A673 (cell line): Measurements from ENCODE around the gene IL22RA1. TPM values are rescaled to one million over a fixed set of nuclear protein-coding genes. Genes with fewer than 3 reads are reported as not detected.

Experiments
- BruUV-seq: library from RNA; stranded (reverse); fragments of 400-500 nt; replicated peaks from 2 replicates; lab custom pipeline; 2021; lab: Mats Ljungman, UMichigan
- CTCF ChIA-PET: fragments of 300-600 bp; sonication (Branson Sonifier 250); formaldehyde crosslinking; loops from one replicate; lab custom pipeline; 2022; ENCODE audit warnings: antibody characterized with exemption; lab: Charles Lee
- POLR2A ChIA-PET: fragments of 300-600 bp; sonication (Branson Sonifier 250); formaldehyde crosslinking; loops from one replicate; lab custom pipeline; 2022; ENCODE audit warnings: antibody characterized with exemption; ENCODE audit not compliant: low non-redundant PET; lab: Charles Lee
- DNase-seq: peaks from one replicate; pipeline ENCODE4 v3.0.0-alpha.2; 2015; ENCODE audit warnings: low spot score
- H3K27ac ChIP-seq: fragments of 200-600 bp; sonication (generic); 2 replicates; pipeline ENCODE4 v1.5.1; 2016; ENCODE audit warnings: mixed run types, low read depth, mild to moderate bottlenecking, mixed read lengths, antibody characterized with exemption, low read length; ENCODE audit not compliant: poor library complexity, severe bottlenecking
- H3K27me3 ChIP-seq: fragments of 200-600 bp; sonication (generic); replicated peaks from 2 replicates; pipeline ENCODE4 v1.6.1; 2017; ENCODE audit warnings: mixed run types, low read depth, mild to moderate bottlenecking, mixed read lengths, antibody characterized with exemption, low read length; ENCODE audit not compliant: insufficient read depth, poor library complexity
- H3K36me3 ChIP-seq: fragments of 200-600 bp; sonication (generic); 2 replicates; pipeline ENCODE4 v1.6.1; 2016; ENCODE audit warnings: mixed run types, mild to moderate bottlenecking, mixed read lengths, antibody characterized with exemption, low read length; ENCODE audit not compliant: insufficient read depth, poor library complexity, severe bottlenecking
- H3K4me1 ChIP-seq: fragments of 200-600 bp; sonication (generic); 2 replicates; pipeline ENCODE4 v1.6.1; 2017; ENCODE audit warnings: mixed run types, mild to moderate bottlenecking, mixed read lengths, antibody characterized with exemption, low read length; ENCODE audit not compliant: insufficient read depth, poor library complexity, severe bottlenecking
- H3K4me3 ChIP-seq: fragments of 200-600 bp; sonication (generic); 2 replicates; pipeline ENCODE4 v1.5.1; 2016; ENCODE audit warnings: low read depth, mixed run types, mild to moderate bottlenecking, mixed read lengths, low read length; ENCODE audit not compliant: poor library complexity, severe bottlenecking
- H3K9me3 ChIP-seq: fragments of 200-600 bp; sonication (generic); 2 replicates; pipeline ENCODE4 v1.6.1; 2016; ENCODE audit warnings: mixed run types, low read depth, mild to moderate bottlenecking, mixed read lengths, antibody characterized with exemption, low read length; ENCODE audit not compliant: poor library complexity, severe bottlenecking
- EZH2 ChIP-seq: fragments of 200-600 bp; sonication (generic); IDR thresholded peaks from 2 replicates; pipeline ENCODE4 v1.6.1; 2017; ENCODE audit warnings: borderline replicate concordance, low read depth, mild to moderate bottlenecking, mixed read lengths, antibody characterized with exemption, low read length; ENCODE audit not compliant: poor library complexity, severe bottlenecking
- intact Hi-C: fragments of 100-400 bp; cut with micrococcal nuclease; formaldehyde crosslinking; loops from one replicate; pipeline ENCODE4 v1.10.0; 2022; ENCODE audit not compliant: unreplicated experiment
- total RNA-seq: library from RNA; stranded (reverse); gene quantifications from 2 replicates; pipeline ENCODE4 v1.2.3, GENCODE V29; 2021
- TF ChIP-seq, protein P1 (sequence below): fragments of 300-800, 200-600 bp; sonication (generic); conservative IDR thresholded peaks from 2 replicates; pipeline ENCODE4 v1.5.1; 2017; ENCODE audit warnings: low read depth, mild to moderate bottlenecking, antibody characterized with exemption, low read length, moderate library complexity, mixed read lengths

The IL22RA1 gene
- total RNA-seq, 1 experiment from 2014 or later: 0.24 TPM

DNA sequence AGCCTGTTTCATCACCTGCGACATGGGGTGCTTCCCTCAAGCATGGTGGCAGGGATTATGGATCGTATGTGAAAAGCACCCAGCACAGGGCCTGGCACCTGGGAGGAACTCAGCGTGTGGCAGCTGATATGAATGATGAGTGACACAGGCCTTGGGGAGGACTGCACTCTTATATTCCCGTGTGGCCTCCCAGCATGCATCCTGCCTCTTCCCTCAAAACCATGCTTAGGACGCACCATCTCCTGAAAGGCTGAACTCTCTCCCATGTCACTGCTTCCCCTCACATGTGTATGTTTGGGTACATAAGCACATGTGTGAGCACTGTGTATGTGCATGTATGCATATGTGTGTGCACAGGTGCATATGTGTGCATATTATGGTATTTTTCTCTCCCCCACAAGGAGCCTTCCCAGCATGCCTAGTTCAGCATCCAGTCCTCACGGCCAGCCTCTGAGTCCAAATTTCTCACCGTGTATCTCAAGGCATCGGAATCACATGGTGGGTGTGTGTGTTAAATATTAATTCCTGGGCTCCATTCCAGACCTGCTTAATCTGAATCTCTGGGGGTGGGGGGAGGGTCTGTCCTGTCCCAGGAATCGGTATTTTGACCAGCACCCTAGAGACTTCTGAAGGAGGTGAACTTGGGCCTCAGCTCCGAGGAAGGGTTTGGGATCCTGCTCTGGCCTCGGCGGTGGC, 43.8 kb downstream of the IL22RA1 start:
- Histone ChIP-seq H3K9me3 (no peaks in the 10 kb centered on the region), H3K36me3 (no peaks in the 10 kb centered on the region), H3K27ac (no peak overlapping the region), H3K4me1 (peaks cover 4% of the 10 kb centered on the region), H3K27me3 (no peaks in the 10 kb centered on the region), H3K4me3 (no peak overlapping the region)
- intact Hi-C loops: no loop called here
- BruUV-seq: no TSS peak
- POLR2A ChIA-PET: no interaction called here
- no peak for DNase-seq
- CTCF ChIA-PET: no interaction called here
- no peak for TF ChIP-seq EZH2
- TF ChIP-seq, protein P1, sequence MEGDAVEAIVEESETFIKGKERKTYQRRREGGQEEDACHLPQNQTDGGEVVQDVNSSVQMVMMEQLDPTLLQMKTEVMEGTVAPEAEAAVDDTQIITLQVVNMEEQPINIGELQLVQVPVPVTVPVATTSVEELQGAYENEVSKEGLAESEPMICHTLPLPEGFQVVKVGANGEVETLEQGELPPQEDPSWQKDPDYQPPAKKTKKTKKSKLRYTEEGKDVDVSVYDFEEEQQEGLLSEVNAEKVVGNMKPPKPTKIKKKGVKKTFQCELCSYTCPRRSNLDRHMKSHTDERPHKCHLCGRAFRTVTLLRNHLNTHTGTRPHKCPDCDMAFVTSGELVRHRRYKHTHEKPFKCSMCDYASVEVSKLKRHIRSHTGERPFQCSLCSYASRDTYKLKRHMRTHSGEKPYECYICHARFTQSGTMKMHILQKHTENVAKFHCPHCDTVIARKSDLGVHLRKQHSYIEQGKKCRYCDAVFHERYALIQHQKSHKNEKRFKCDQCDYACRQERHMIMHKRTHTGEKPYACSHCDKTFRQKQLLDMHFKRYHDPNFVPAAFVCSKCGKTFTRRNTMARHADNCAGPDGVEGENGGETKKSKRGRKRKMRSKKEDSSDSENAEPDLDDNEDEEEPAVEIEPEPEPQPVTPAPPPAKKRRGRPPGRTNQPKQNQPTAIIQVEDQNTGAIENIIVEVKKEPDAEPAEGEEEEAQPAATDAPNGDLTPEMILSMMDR: no peak

DNA sequence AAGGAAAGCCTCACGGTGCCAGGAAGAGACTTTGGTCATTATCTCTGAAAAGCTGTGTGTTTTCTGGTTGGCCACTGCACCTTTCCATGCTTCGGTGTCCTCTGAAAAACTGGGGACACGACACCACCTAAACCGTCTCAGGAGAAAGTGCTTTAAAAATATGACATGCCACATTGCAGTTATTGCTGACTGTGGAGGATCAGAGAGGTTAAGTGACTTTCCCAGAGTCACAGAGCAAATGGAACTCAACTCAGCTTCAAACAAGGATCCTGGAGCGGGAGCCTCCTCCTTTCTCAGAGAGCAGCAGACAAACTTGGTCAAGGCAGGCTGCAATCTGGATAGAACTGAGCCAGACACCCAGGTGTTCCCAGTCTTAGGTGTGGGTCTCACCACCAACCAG, 44.8 kb downstream of the IL22RA1 start:
- BruUV-seq: no TSS peak
- Histone ChIP-seq H3K27me3 (no peaks in the 10 kb centered on the region), H3K4me1 (peaks cover 4% of the 10 kb centered on the region), H3K27ac (no peak overlapping the region), H3K4me3 (no peak overlapping the region), H3K36me3 (no peaks in the 10 kb centered on the region), H3K9me3 (no peaks in the 10 kb centered on the region)
- CTCF ChIA-PET: no interaction called here
- no peak for DNase-seq
- POLR2A ChIA-PET: no interaction called here
- TF ChIP-seq, protein P1: no peak
- TF ChIP-seq EZH2: no peak
- intact Hi-C loops: no loop called here

DNA sequence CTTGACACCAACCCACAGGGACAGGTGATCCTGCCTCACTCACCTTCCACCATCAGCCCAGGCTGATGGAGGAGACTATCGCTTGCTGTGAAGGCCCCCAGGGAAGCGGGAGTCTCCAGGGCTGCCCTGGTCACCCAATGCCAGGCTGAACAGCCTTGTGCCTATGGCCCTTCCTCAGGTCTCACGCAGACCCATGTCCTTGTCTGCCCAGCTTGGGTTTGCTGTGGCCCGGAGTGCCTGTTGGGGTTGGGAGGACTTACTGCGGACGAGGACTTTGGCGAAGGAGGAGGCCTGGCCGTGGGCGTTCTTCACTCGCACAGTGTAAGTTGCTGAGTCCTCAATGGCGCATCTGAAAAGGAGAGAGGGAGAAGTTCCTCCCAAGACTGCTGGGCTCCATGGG, 45.3 kb downstream of the IL22RA1 start:
- TF ChIP-seq EZH2: no peak
- TF ChIP-seq, protein P1: no peak
- no peak for DNase-seq
- Histone ChIP-seq H3K27me3 (no peaks in the 10 kb centered on the region), H3K4me1 (peaks cover 4% of the 10 kb centered on the region), H3K27ac (no peak overlapping the region), H3K4me3 (no peak overlapping the region), H3K9me3 (no peaks in the 10 kb centered on the region), H3K36me3 (no peaks in the 10 kb centered on the region)
- ChIA-PET CTCF (interaction anchor here (0.6 kb wide), 1 partner anchor 228 kb away, joined by 4 read pairs; no protein-coding TSS in a partner anchor), POLR2A (no interaction called here)
- BruUV-seq: no TSS peak
- intact Hi-C loops: no loop called here
